ENCODE results near the gene ADPRHL1.
"Not testable (repeated sequence)": the region's sequence is repeated elsewhere in the genome, so short reads cannot be mapped to it uniquely, and the experiment has no call there.

Gene ADPRHL1

DNA sequence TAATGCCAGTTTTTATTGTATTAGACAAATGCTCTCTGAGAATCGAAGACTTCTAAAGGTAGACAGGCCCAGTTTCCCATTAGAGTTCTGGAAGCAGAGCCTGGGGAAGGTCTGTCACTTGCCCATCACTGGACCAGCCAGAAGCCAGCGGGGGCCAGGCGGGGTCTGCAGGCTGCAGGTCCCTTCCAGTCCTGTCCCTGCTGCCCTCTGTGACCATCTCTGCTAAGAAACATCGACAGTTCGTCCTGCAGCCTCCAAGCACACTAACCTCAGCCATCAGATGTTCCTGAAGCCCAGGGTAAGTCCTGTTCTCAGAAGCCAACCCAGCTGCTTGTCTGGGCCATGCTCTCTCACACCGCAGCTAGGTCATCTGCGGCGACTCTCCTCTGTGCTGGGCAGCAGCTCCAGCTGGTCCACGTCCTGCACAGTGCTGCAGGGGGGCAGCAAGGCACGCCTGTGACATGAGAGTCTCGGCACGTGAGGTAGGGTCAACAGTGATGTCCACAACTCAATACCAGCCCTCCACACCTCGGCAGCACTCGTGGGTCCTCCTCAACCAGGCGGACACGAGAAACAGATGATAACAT is 2.9 kb upstream of the ADPRHL1 start:
- Histone ChIP-seq H4K20me1 (peaks cover 0 to 18% (median 0%) of the 10 kb centered on the region in 11 experiments; a peak in 2 of 22 replicates), H3K9me3 (replicated peaks in 1 of 11) (no peaks in the 10 kb centered on the region), H3K9ac (peak overlapping the region in 1 of 11 experiments; percentile 29; a peak in 1 of 22 replicates), H3K4me2 (no peak overlapping the region), H3K36me3 (peaks cover 64 to 86% (median 76%) of the 10 kb centered on the region in 11 experiments), H3K4me1 (peaks cover 8 to 38% (median 34%) of the 10 kb centered on the region in 10 experiments), H3K27ac (0 out of 22 replicates have a peak overlapping the region, but pooled peaks of 1 of the 11 experiments have one; percentile 15), H3K4me3 (no peak overlapping the region), H3K27me3 (no peaks in the 10 kb centered on the region)
- no peak for TF ChIP-seq Cebpa-rat (IDR thresholded peaks at IDR 0.05)

GRCh38 chr13:113455384-113455783 is 2.1 kb upstream of the ADPRHL1 start:
- Histone ChIP-seq H3K4me2 (no peak overlapping the region), H3K9ac (no peak overlapping the region), H3K27me3 (no peaks in the 10 kb centered on the region), H3K4me3 (no peak overlapping the region), H4K20me1 (peaks cover 0 to 14% (median 0%) of the 10 kb centered on the region in 11 experiments; a peak in 2 of 22 replicates), H3K36me3 (peaks cover 55 to 78% (median 68%) of the 10 kb centered on the region in 11 experiments), H3K4me1 (peaks cover 12 to 46% (median 41%) of the 10 kb centered on the region in 10 experiments), H3K9me3 (replicated peaks in 1 of 11) (no peaks in the 10 kb centered on the region), H3K27ac (no peak overlapping the region)
- no peak for TF ChIP-seq Cebpa-rat (IDR thresholded peaks at IDR 0.05)

GRCh38 chr13:113454936-113455335 is 1.6 kb upstream of the ADPRHL1 start:
- no peak for TF ChIP-seq Cebpa-rat (IDR thresholded peaks at IDR 0.05)
- no peak overlapping the region for H3K27ac ChIP-seq
- no peak overlapping the region for H3K4me3 ChIP-seq
- peaks cover 0 to 12% (median 0%) of the 10 kb centered on the region in 11 experiments; a peak in 2 of 22 replicates for H4K20me1 ChIP-seq
- no peaks in the 10 kb centered on the region for H3K27me3 ChIP-seq
- H3K4me2 ChIP-seq = no peak overlapping the region
- H3K4me1 ChIP-seq = peaks cover 16 to 50% (median 45%) of the 10 kb centered on the region in 10 experiments
- H3K36me3 ChIP-seq = peaks cover 51 to 73% (median 64%) of the 10 kb centered on the region in 11 experiments
- no peaks in the 10 kb centered on the region for H3K9me3 ChIP-seq (replicated peaks in 1 of 11)
- no peak overlapping the region for H3K9ac ChIP-seq

- Histone ChIP-seq H3K27ac (peak overlapping the region in 1 of 11 experiments; percentile 95; a peak in 1 of 22 replicates), H3K4me1 (peaks cover 29 to 72% (median 66%) of the 10 kb centered on the region in 10 experiments), H3K9me3 (replicated peaks in 1 of 11) (no peaks in the 10 kb centered on the region), H3K27me3 (no peaks in the 10 kb centered on the region), H3K4me3 (no peak overlapping the region), H3K36me3 (peaks cover 26 to 48% (median 39%) of the 10 kb centered on the region in 11 experiments), H3K9ac (peak overlapping the region in 4 of 11 experiments; percentile 26 to 61 (median 55); a peak in 5 of 22 replicates), H3K4me2 (peak overlapping the region in 7 of 11 experiments; percentile 31 to 99 (median 83); a peak in 14 of 22 replicates), H4K20me1 (peaks cover 0 to 4% (median 0%) of the 10 kb centered on the region in 11 experiments; a peak in 2 of 22 replicates)
- TF ChIP-seq Cebpa-rat (IDR thresholded peaks at IDR 0.05) = no peak
Measured at GRCh38 chr13:113452466-113452865, 822 bp downstream of the ADPRHL1 start.

GRCh38 chr13:113451951-113452421 is 1.3 kb downstream of the ADPRHL1 start:
- Histone ChIP-seq H3K9ac (peak overlapping the region in 7 of 11 experiments; percentile 4 to 62 (median 53); a peak in 9 of 22 replicates), H3K36me3 (peaks cover 21 to 44% (median 34%) of the 10 kb centered on the region in 11 experiments), H3K4me2 (peak overlapping the region in 8 of 11 experiments; percentile 31 to 99 (median 72); a peak in 15 of 22 replicates), H4K20me1 (peaks cover 0 to 4% (median 0%) of the 10 kb centered on the region in 11 experiments; a peak in 2 of 22 replicates), H3K4me1 (peaks cover 29 to 76% (median 68%) of the 10 kb centered on the region in 10 experiments), H3K4me3 (no peak overlapping the region), H3K27ac (peak overlapping the region in 8 of 11 experiments; percentile 12 to 95 (median 56); a peak in 13 of 22 replicates), H3K9me3 (replicated peaks in 1 of 11) (no peaks in the 10 kb centered on the region), H3K27me3 (no peaks in the 10 kb centered on the region)
- TF ChIP-seq Cebpa-rat (IDR thresholded peaks at IDR 0.05) = no peak

DNA sequence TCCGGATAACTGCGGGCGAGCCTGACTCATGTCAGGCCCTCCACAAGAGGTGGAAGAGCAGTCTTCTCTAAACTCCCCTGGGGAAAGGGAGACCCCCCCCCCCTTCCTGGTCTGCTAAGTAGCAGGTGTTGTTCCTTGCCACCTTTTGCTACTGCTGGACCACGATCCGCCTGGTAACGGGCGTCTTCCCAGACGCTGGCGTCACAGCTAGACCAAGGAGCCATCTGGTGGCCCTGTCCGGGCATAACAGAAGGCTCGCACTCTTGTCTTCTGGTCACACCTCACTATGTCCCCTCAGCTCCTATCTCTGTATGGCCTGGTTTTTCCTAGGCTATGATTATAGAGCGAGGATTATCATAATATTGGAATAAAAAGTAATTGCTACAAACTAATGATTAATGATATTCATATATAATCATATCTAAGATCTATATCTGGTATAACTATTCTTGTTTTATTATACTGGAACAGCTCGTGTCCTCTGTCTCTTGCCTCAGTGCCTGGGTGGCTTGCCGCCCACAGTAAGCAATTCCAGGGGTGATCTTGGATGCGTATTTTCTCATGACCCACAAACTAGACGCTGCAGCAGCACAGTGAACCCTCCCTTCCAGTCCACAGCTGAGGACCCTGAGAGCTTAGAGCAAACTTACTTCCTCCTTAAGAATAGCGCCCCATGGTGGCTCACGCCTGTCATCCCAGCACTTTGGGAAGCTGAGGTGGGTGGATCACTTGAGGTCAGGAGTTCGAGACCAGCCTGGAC is 2.2 kb downstream of the ADPRHL1 start:
- Histone ChIP-seq H3K27ac (peak overlapping the region in 8 of 11 experiments; percentile 14 to 95 (median 88); a peak in 13 of 22 replicates), H3K36me3 (peaks cover 13 to 34% (median 25%) of the 10 kb centered on the region in 11 experiments), H3K9ac (peak overlapping the region in 7 of 11 experiments; percentile 4 to 85 (median 80); a peak in 12 of 22 replicates), H3K4me2 (peak overlapping the region; percentile 83 to 100 (median 97)), H3K4me1 (peaks cover 36 to 85% (median 76%) of the 10 kb centered on the region in 10 experiments), H3K4me3 (0 out of 20 replicates have a peak overlapping the region, but pooled peaks of 1 of the 10 experiments have one; percentile 22)
- H3K27me3 ChIP-seq; H3K9me3 ChIP-seq (replicated peaks in 1 of 11); H4K20me1 ChIP-seq: not testable (repeated sequence)

DNA sequence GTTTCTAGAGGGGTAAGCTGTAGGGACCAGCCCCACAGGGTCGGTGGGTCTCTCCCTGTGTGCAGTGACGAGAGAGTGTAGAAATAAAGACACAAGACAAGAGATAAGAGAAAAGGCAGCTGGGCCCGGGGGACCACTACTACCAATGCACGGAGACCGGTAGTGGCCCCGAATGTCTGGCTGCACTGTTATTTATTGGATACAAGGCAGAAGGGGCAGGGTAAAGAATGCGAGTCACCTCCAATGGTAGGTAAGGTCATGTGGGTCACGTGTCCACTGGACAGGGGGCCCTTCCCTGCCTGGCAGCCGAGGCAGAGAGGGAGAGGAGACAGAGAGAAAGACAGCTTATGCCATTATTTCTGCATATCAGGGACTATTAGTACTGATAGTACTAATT is 2.9 kb downstream of the ADPRHL1 start:
- Histone ChIP-seq H3K4me1 (peaks cover 41 to 92% (median 83%) of the 10 kb centered on the region in 10 experiments), H3K27ac (peak overlapping the region in 10 of 11 experiments; percentile 85 to 95 (median 89); a peak in 20 of 22 replicates)

DNA sequence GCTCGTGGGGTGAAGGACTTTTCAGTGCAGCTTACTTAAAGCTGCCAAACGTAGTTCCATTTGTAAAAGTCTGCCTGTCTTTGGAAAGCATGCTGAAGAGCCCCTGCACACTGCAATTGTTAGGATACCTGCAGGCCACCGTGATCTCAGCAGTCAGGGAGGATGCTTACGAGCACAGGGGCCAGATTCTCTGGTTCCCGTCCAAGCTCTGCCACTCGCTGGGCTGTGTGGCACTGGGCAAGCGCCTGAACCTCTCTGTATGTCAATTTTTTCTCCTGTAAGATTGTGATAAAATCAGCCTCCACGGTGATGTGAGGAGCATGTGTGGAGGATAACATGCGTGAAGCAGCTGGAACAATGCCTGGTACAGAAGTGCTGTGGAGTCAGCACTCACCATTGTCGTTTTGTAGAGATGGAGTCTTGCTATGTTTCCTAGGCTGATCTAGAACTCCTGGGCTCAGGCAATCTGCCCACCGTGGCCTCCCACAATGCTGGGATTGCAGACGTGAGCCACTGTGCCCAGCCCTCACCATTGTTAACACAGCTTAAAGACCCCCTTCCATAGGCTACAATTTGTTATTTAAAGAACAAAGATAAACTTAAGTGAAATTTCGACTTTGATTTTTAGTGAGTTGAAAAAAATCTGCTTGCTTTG is 3.5 kb downstream of the ADPRHL1 start:
- Histone ChIP-seq H3K9ac (peak overlapping the region; percentile 72 to 85 (median 79)), H3K9me3 (replicated peaks in 1 of 11) (no peaks in the 10 kb centered on the region), H3K4me1 (peaks cover 46 to 97% (median 89%) of the 10 kb centered on the region in 10 experiments), H3K4me2 (peak overlapping the region; percentile 83 to 100 (median 97)), H3K27ac (peak overlapping the region; percentile 76 to 95 (median 88)), H4K20me1 (no peaks in the 10 kb centered on the region), H3K36me3 (peaks cover 3 to 22% (median 13%) of the 10 kb centered on the region in 11 experiments; a peak in 20 of 22 replicates), H3K4me3 (peak overlapping the region; percentile 49 to 75 (median 61)), H3K27me3 (no peaks in the 10 kb centered on the region)
- no peak for TF ChIP-seq Cebpa-rat (IDR thresholded peaks at IDR 0.05)

More for the DNA sequence above, 2.9 kb downstream of the ADPRHL1 start:
- Histone ChIP-seq H3K4me3 (peak overlapping the region in 9 of 10 experiments; percentile 49 to 75 (median 60); a peak in 13 of 20 replicates), H3K36me3 (peaks cover 9 to 27% (median 18%) of the 10 kb centered on the region in 11 experiments), H3K4me2 (peak overlapping the region; percentile 83 to 100 (median 97)), H3K9ac (peak overlapping the region; percentile 72 to 85 (median 79); a peak in 21 of 22 replicates)
- H3K9me3 ChIP-seq (replicated peaks in 1 of 11); H3K27me3 ChIP-seq; H4K20me1 ChIP-seq: not testable (repeated sequence)

Data from BLaER1 treated with 17β-estradiol and CSF1 and Interleukin-3, amounts not matched to agents 10 nM and 100 nM (cell line).